AG04450 (cell line): ENCODE results near the gene RAB10. TPM values are rescaled to one million over a fixed set of nuclear protein-coding genes. Genes with fewer than 3 reads are reported as not detected.

Experiments used
- CTCF ChIA-PET: fragments of 300-600, 350-600 bp; formaldehyde crosslinking; extraction: SDS; loops from one replicate; lab custom pipeline; 2022; ENCODE audit warnings: antibody characterized with exemption, inconsistent platforms; lab: Charles Lee
- POLR2A ChIA-PET: fragments of 350-600 bp; formaldehyde crosslinking; extraction: SDS; loops from one replicate; lab custom pipeline; 2021; ENCODE audit warnings: antibody characterized with exemption, inconsistent platforms; lab: Yijun Ruan, JAX
- DNase-seq: peaks from one replicate; pipeline ENCODE4 v3.0.0-alpha.2; 2011; ENCODE audit warnings: low read depth, low spot score
- H3K27ac ChIP-seq: one replicate; pipeline ENCODE4 v1.5.1; 2012; ENCODE audit warnings: low read depth, low read length, control low read depth
- H3K27me3 ChIP-seq: one replicate; pipeline ENCODE4 v1.6.0; 2012; ENCODE audit warnings: low read length; ENCODE audit not compliant: control insufficient read depth, insufficient read depth
- H3K4me3 ChIP-seq: 2 replicates; pipeline ENCODE4 v1.5.1; 2011; ENCODE audit warnings: mild to moderate bottlenecking, low read depth, low read length, control low read depth
- H3K9me3 ChIP-seq: 2 replicates; pipeline ENCODE4 v1.5.1; 2012; ENCODE audit warnings: low read length; ENCODE audit not compliant: control insufficient read depth, insufficient read depth
- polyA plus RNA-seq: library from polyadenylated mRNA; depleted of rRNA; stranded (reverse); fragments of >200 nt; gene quantifications from 2 replicates; pipeline ENCODE4 v1.2.3, GENCODE V29; 2011
- TF ChIP-seq, protein P1 (sequence below): IDR thresholded peaks from 2 replicates; pipeline ENCODE4 v1.5.1; 2011; ENCODE audit warnings: low read depth, low read length, control low read depth, inconsistent platforms

RAB10 gene
- polyA plus RNA-seq, 1 experiment, result 178 TPM

DNA sequence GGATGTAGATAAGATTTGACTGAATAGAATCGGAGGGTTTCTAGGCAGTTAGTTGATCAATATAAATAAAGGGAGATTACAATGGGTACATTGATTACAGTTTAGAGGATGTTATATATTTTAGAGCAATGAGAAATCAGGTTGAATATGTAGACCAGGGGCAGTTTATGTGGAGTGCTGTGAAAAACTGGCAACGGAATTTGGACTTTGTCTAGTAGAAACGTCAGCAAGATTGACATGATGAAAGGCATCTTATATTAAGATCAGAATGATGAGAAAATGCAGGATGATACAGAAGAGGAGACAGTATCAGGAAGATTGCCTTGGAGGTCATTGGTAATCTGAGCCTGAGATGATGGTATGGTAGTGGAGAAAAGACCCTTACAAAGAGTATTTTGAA lies 39.9 kb downstream of the RAB10 start:
- ChIA-PET CTCF (no interaction called here), POLR2A (interaction anchor here (0.6 kb wide), 1 partner anchor 31 kb away, joined by 4 read pairs; no protein-coding TSS in a partner anchor)
- Histone ChIP-seq H3K4me3 (no peak overlapping the region), H3K27ac (no peak overlapping the region), H3K9me3 (no peaks in the 10 kb centered on the region), H3K27me3 (no peaks in the 10 kb centered on the region)
- TF ChIP-seq, protein P1, sequence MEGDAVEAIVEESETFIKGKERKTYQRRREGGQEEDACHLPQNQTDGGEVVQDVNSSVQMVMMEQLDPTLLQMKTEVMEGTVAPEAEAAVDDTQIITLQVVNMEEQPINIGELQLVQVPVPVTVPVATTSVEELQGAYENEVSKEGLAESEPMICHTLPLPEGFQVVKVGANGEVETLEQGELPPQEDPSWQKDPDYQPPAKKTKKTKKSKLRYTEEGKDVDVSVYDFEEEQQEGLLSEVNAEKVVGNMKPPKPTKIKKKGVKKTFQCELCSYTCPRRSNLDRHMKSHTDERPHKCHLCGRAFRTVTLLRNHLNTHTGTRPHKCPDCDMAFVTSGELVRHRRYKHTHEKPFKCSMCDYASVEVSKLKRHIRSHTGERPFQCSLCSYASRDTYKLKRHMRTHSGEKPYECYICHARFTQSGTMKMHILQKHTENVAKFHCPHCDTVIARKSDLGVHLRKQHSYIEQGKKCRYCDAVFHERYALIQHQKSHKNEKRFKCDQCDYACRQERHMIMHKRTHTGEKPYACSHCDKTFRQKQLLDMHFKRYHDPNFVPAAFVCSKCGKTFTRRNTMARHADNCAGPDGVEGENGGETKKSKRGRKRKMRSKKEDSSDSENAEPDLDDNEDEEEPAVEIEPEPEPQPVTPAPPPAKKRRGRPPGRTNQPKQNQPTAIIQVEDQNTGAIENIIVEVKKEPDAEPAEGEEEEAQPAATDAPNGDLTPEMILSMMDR, result no peak
- no peak for DNase-seq

DNA sequence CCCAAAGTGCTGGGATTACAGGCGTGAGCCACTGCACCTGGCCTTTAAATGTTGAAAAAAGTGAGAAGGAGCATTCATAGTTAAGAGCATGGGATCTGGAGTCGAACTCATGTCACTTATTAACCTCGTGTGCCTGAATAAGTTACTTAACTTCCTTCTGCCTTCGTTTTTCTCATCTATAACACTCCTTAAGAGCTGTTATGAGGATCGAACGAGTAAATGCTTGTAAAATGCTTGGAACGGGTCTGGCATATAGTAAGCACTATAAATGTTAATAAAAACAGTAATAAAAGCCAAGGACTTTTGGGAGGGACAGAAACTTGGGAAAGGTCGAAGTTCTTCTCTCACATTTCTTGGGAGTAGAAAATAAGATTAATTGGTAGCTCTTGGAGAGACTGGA lies 40.8 kb downstream of the RAB10 start:
- no peak overlapping the region for H3K27ac ChIP-seq
- POLR2A ChIA-PET, result no interaction called here
- H3K27me3 ChIP-seq, result no peaks in the 10 kb centered on the region
- CTCF ChIA-PET, result interaction anchor here (1.3 kb wide), 1 partner anchor 13 kb away, joined by 5 read pairs; no protein-coding TSS in a partner anchor
- DNase-seq, result no peak
- no peak overlapping the region for H3K4me3 ChIP-seq
- no peaks in the 10 kb centered on the region for H3K9me3 ChIP-seq
- TF ChIP-seq, protein P1, result no peak

DNA sequence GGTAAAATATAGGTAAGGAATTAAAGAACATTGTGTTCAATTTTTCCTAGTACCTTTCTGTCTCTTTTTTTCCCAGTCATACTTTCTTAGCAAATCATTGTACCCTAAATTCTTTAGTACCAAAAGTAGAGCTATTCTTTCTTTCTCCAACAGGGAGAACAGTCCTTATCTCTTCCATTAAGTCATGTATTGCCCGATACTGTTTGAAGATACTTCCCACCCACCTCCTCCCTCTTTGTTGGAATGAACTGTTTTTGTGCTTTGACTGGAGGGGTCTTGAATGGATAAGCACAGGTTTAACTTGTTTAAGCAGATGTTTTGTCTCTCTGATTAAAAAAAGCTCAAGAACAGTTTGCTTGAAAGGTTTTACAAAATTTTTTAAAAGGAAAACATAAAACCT lies 41.3 kb downstream of the RAB10 start:
- ChIA-PET POLR2A (no interaction called here), CTCF (interaction anchor here (0.7 to 1.3 kb wide), 2 partner anchors 13 to 70 kb away, joined by 3 to 5 read pairs; no protein-coding TSS in a partner anchor)
- TF ChIP-seq, protein P1, result no peak
- Histone ChIP-seq H3K27ac (no peak overlapping the region), H3K27me3 (no peaks in the 10 kb centered on the region), H3K4me3 (no peak overlapping the region), H3K9me3 (no peaks in the 10 kb centered on the region)
- DNase-seq, result no peak

DNA sequence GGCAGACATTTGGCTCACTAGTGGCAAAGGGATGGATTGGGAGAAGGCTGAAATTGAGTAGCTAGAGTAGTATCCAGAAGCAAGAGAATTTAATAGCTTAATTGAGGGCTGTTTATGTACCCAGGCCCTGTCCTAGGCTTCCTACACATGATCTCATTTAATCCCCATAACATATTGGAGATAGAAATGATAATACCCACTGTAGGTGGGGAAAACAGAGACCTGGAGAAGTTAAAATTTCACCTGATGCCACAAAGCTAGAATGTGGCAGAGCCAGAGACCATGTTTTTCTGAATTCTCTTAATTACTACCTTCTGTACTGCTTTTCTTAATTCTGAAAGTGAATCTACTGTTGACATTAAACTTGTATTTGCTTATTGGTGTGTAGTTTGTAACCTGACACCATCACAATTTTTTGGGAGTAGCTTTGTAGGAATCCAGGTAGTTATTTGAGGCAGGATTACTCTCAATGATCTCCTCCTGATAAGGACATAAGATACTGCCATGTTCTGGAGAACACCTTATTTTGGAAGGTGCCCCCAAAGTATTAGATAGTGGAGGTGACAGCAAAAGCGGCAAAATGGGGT lies 42.2 kb downstream of the RAB10 start:
- Histone ChIP-seq H3K4me3 (no peak overlapping the region), H3K27me3 (no peaks in the 10 kb centered on the region), H3K27ac (no peak overlapping the region), H3K9me3 (no peaks in the 10 kb centered on the region; the same call in 1 of the 2 replicates)
- ChIA-PET POLR2A (interaction anchor here (0.6 kb wide), 1 partner anchor 31 kb away, joined by 5 read pairs; no protein-coding TSS in a partner anchor), CTCF (interaction anchor here (0.7 to 1.3 kb wide), 3 partner anchors 12 to 69 kb away, joined by 3 to 5 read pairs (median 3); no protein-coding TSS in a partner anchor)
- DNase-seq, result no peak
- TF ChIP-seq, protein P1, result no peak

DNA sequence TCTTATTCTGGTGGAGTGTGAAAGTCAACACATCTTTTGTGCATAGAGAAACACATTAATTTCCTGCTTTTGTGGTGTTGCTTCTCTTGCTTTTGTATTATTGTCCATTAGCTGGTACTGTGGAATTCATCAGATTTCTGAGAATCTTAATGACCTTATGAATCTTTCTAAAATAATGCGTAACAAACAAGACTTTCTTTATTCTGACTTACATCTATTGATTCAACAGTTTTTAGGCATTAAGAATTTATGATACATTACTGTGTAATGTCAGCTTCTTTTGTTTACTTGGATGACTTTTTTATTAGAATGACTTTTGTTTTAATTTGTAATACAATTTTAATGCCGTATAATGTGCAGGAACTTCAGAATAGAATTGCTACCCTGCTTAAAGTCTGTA lies 43.4 kb downstream of the RAB10 start:
- Histone ChIP-seq H3K4me3 (no peak overlapping the region), H3K9me3 (no peaks in the 10 kb centered on the region; the same call in 1 of the 2 replicates), H3K27me3 (no peaks in the 10 kb centered on the region), H3K27ac (no peak overlapping the region)
- ChIA-PET POLR2A (interaction anchor here (0.7 kb wide), 1 partner anchor 199 kb away, joined by 3 read pairs; no protein-coding TSS in a partner anchor), CTCF (no interaction called here)
- TF ChIP-seq, protein P1, result no peak
- DNase-seq, result no peak
